HL-60 (cell line): ENCODE results near the gene GRB7.

Experiments used
- DNase-seq, 2 experiments: peaks; one replicate each; pipeline ENCODE4 v3.0.0-alpha.2; 2010 to 2020; ENCODE audit warnings: low read depth in 1 of 2, low spot score in 1 of 2
- H3K27ac ChIP-seq: fragments of 250-450 bp; sonication (Bioruptor Pico); replicated peaks from 2 replicates; pipeline ENCODE4 v1.5.1; 2020; ENCODE audit warnings: mild to moderate bottlenecking, moderate library complexity
- H3K27me3 ChIP-seq: fragments of 250-450 bp; sonication (Bioruptor Pico); 2 replicates; pipeline ENCODE4 v1.5.1; 2021; ENCODE audit warnings: mild to moderate bottlenecking, moderate library complexity; ENCODE audit not compliant: insufficient read depth, poor library complexity, severe bottlenecking
- H3K4me3 ChIP-seq: replicated peaks from 2 replicates; pipeline ENCODE4 v1.5.1; 2011; ENCODE audit warnings: mild to moderate bottlenecking, control low read depth, low read length; ENCODE audit not compliant: insufficient read depth
- CTCF ChIP-seq: IDR thresholded peaks from one replicate; pipeline ENCODE4 v1.5.1; 2011; ENCODE audit warnings: low read length, control low read depth, inconsistent platforms; ENCODE audit not compliant: insufficient read depth
- GABPA ChIP-seq: IDR thresholded peaks from 2 replicates; pipeline ENCODE4 v1.6.1; 2012; ENCODE audit warnings: low read depth
- POLR2AphosphoS5 ChIP-seq: IDR thresholded peaks from 2 replicates; pipeline ENCODE4 v1.6.1; 2012; ENCODE audit warnings: low read depth
- REST ChIP-seq: IDR thresholded peaks from 2 replicates; pipeline ENCODE4 v1.6.1; 2012; ENCODE audit warnings: low read depth; ENCODE audit not compliant: insufficient replicate concordance
- SPI1 ChIP-seq: IDR thresholded peaks from 2 replicates; pipeline ENCODE4 v1.6.1; 2012; ENCODE audit warnings: low read depth, mild to moderate bottlenecking, borderline replicate concordance

GRB7 gene

GRCh38 chr17:39767147-39767546 is 29.4 kb downstream of the GRB7 start:
- DNase-seq, result no peak
- Histone ChIP-seq H3K27me3 (no peaks in the 10 kb centered on the region), H3K27ac (no peak overlapping the region), H3K4me3 (no peak overlapping the region)
- TF ChIP-seq CTCF, result no peak

GRCh38 chr17:39769974-39770587 is 32.3 kb downstream of the GRB7 start:
- H3K4me3 ChIP-seq, result no peak overlapping the region
- DNase-seq, result no peak
- no peak overlapping the region for H3K27ac ChIP-seq
- no peak for TF ChIP-seq GABPA
- no peak for TF ChIP-seq REST
- no peak for TF ChIP-seq POLR2AphosphoS5
- no peak for TF ChIP-seq SPI1
- TF ChIP-seq CTCF, result no peak
- H3K27me3 ChIP-seq, result no peaks in the 10 kb centered on the region

GRCh38 chr17:39772415-39772814 is 34.7 kb downstream of the GRB7 start:
- H3K27ac ChIP-seq, result no peak overlapping the region
- no peak for TF ChIP-seq GABPA
- TF ChIP-seq REST, result no peak
- no peak for TF ChIP-seq CTCF
- TF ChIP-seq POLR2AphosphoS5, result no peak
- TF ChIP-seq SPI1, result no peak
- DNase-seq, result no peak
- no peaks in the 10 kb centered on the region for H3K27me3 ChIP-seq
- H3K4me3 ChIP-seq, result no peak overlapping the region
